Body of pancreas (tissue), 4 donors: Measurements from ENCODE around the gene PCSK6. TPM values are rescaled to one million over a fixed set of nuclear protein-coding genes. Genes with fewer than 3 reads are reported as not detected.

Experiments
- ATAC-seq: fragments of 150-250 bp; one replicate; pipeline ENCODE4 v1.9.1; 2016
- DNase-seq, 4 donors: peaks; one replicate each; pipeline ENCODE4 v3.0.0-alpha.2; 2019
- H3K27ac ChIP-seq, 4 donors: fragments of 200-600 bp; sonication (generic); 1 replicate in 3 of 4; 2 replicates in 1 of 4; pipeline versions ENCODE4 v1.5.1 to v1.6.1; 2016 to 2019; ENCODE audit warnings: mild to moderate bottlenecking in 1 of 4, mixed read lengths in 1 of 4, moderate library complexity in 1 of 4
- H3K27me3 ChIP-seq, 2 donors: fragments of 200-600 bp; sonication (generic); one replicate each; pipeline ENCODE4 v1.6.0; 2016; ENCODE audit warnings: mild to moderate bottlenecking in 1 of 2
- H3K36me3 ChIP-seq, 2 donors: fragments of 200-600 bp; sonication (generic); replicated peaks in 1 of 2; 2 replicates each; pipeline ENCODE4 v1.5.1; 2016; ENCODE audit warnings: low read depth in 2 of 2; ENCODE audit not compliant: insufficient read depth in 1 of 2
- H3K4me1 ChIP-seq: fragments of 200-600 bp; sonication (generic); one replicate; pipeline ENCODE4 v1.6.0; 2016
- H3K4me3 ChIP-seq, 2 donors: fragments of 200-600 bp; sonication (generic); 1 replicate in 1 of 2; 2 replicates in 1 of 2; pipeline ENCODE4 v1.5.1; 2016 to 2019
- H3K9me3 ChIP-seq, 3 donors: fragments of 200-600 bp; sonication (generic); 1 replicate in 2 of 3; 2 replicates in 1 of 3; pipeline ENCODE4 v1.5.1; 2016
- POLR2A ChIP-seq, 3 donors: fragments of 450-650 bp; IDR thresholded peaks; one replicate each; pipeline ENCODE4 v1.6.1; 2016; ENCODE audit warnings: antibody characterized with exemption in 3 of 3, mild to moderate bottlenecking in 2 of 3
- WGBS, 2 donors: methylation state at CpG; one replicate each; pipeline ENCODE4 v1.1.5; 2017; 5-methylcytosine and 5-hydroxymethylcytosine counted together
- intact Hi-C: fragments of 100-400 bp; cut with DNase I; formaldehyde crosslinking; loops from one replicate; pipeline ENCODE4 v1.15.1; 2023
- total RNA-seq, 2 donors: library from RNA; depleted of rRNA; stranded (reverse); fragments of >200 nt; gene quantifications; one replicate each; pipeline ENCODE4 v1.1.0, GENCODE V29; 2016
- TF ChIP-seq, protein P1 (sequence below), 7 experiments: fragments of 450-650 bp in 4 of 7; fragments of 200-600 bp in 3 of 7; sonication (generic) in 3 of 7; IDR thresholded peaks; one replicate each; pipeline ENCODE4 v1.5.1; 2016 to 2019; ENCODE audit warnings: antibody characterized with exemption in 7 of 7

PCSK6 gene
- total RNA-seq, 2 donors from 2014 or later: 8.9 to 10.1 TPM

DNA sequence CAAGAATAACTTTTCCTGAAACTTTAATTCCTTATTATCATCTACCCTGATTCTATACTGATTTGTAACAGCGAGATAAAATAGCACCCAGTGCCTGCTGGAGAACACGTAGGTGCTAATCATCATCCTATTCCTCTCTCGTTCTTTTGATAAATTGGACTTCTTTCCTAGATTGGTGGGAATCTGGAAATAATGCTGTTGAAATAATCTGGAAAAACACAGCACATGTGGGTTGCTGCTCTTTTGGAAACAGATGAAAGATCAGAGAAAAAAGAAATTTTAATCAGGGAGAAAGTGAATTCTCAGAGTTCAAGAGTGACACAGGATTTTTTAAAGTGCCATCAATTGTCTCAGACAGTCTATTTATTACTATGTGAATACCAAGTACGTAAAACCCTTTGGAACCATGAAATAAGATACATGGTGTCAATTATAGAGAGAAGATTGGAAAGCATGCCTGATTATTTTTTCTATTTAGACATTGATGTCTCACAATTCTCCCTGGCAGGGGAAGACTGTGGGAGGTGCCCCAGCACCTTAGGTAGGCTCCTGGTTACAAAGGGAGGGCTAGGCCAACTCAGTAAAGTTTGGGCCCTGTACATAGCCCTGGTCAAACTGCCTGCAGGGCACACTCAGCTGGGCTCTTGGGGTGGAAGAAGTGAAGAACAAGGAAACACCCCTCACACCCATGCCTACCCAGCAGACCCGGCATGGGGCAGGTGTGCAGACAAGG lies 134.4 kb downstream of the PCSK6 start:
- DNase-seq: no peak
- Histone ChIP-seq H3K4me1 (no peaks in the 10 kb centered on the region), H3K27me3 (no peaks in the 10 kb centered on the region), H3K4me3 (no peak overlapping the region), H3K27ac (no peak overlapping the region), H3K9me3 (no peaks in the 10 kb centered on the region), H3K36me3 (no peaks in the 10 kb centered on the region)
- no peak for ATAC-seq
- intact Hi-C loops: no loop called here
- TF ChIP-seq, protein P1, sequence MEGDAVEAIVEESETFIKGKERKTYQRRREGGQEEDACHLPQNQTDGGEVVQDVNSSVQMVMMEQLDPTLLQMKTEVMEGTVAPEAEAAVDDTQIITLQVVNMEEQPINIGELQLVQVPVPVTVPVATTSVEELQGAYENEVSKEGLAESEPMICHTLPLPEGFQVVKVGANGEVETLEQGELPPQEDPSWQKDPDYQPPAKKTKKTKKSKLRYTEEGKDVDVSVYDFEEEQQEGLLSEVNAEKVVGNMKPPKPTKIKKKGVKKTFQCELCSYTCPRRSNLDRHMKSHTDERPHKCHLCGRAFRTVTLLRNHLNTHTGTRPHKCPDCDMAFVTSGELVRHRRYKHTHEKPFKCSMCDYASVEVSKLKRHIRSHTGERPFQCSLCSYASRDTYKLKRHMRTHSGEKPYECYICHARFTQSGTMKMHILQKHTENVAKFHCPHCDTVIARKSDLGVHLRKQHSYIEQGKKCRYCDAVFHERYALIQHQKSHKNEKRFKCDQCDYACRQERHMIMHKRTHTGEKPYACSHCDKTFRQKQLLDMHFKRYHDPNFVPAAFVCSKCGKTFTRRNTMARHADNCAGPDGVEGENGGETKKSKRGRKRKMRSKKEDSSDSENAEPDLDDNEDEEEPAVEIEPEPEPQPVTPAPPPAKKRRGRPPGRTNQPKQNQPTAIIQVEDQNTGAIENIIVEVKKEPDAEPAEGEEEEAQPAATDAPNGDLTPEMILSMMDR (IDR thresholded peaks at IDR 0.05): no peak
- no peak for TF ChIP-seq POLR2A (IDR thresholded peaks at IDR 0.05)
- 83 to 91% methylated on average over 5 of the region's 5 CpGs for WGBS, 2 donors

- Histone ChIP-seq H3K36me3 (no peaks in the 10 kb centered on the region), H3K27me3 (no peaks in the 10 kb centered on the region), H3K4me3 (no peak overlapping the region), H3K4me1 (peaks cover 15% of the 10 kb centered on the region), H3K27ac (no peak overlapping the region), H3K9me3 (no peaks in the 10 kb centered on the region)
- DNase-seq (no peak), ATAC-seq (no peak)
- intact Hi-C loops: no loop called here
- TF ChIP-seq POLR2A (IDR thresholded peaks at IDR 0.05): no peak
- TF ChIP-seq, protein P1 (IDR thresholded peaks at IDR 0.05): no peak
- WGBS, 2 donors: 84 to 85% methylated on average over 5 to 7 of the region's 7 CpGs
Measured at GRCh38 chr15:101353240-101353639, 136.3 kb downstream of the PCSK6 start.

DNA sequence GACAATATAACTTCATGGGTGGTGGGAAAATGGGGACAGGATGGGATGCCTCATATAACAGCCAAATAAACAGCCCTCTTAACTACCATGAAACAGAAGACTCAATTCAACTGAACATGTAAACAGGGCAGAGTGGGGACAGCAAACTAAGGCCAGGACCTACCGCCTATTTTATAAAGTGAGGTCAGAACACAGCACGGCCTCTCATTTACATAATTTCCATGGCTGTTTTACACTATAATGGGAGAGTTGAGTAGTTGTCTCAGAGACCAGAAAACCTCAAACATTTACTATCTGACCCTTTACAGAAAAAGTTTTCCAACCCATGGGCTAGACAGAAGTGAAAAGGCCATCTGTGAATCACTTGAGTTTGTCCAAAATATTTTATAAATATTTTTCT lies 137.8 kb downstream of the PCSK6 start:
- no peak overlapping the region for H3K27ac ChIP-seq
- intact Hi-C loops: no loop called here
- DNase-seq: no peak
- no peaks in the 10 kb centered on the region for H3K9me3 ChIP-seq
- peaks cover 15% of the 10 kb centered on the region for H3K4me1 ChIP-seq
- WGBS, 2 donors: 92 to 96% methylated on average over 2 of the region's 2 CpGs
- no peaks in the 10 kb centered on the region for H3K27me3 ChIP-seq
- no peak for ATAC-seq
- H3K4me3 ChIP-seq: no peak overlapping the region
- no peak for TF ChIP-seq POLR2A (IDR thresholded peaks at IDR 0.05)
- TF ChIP-seq, protein P1 (IDR thresholded peaks at IDR 0.05): no peak
- H3K36me3 ChIP-seq: no peaks in the 10 kb centered on the region

DNA sequence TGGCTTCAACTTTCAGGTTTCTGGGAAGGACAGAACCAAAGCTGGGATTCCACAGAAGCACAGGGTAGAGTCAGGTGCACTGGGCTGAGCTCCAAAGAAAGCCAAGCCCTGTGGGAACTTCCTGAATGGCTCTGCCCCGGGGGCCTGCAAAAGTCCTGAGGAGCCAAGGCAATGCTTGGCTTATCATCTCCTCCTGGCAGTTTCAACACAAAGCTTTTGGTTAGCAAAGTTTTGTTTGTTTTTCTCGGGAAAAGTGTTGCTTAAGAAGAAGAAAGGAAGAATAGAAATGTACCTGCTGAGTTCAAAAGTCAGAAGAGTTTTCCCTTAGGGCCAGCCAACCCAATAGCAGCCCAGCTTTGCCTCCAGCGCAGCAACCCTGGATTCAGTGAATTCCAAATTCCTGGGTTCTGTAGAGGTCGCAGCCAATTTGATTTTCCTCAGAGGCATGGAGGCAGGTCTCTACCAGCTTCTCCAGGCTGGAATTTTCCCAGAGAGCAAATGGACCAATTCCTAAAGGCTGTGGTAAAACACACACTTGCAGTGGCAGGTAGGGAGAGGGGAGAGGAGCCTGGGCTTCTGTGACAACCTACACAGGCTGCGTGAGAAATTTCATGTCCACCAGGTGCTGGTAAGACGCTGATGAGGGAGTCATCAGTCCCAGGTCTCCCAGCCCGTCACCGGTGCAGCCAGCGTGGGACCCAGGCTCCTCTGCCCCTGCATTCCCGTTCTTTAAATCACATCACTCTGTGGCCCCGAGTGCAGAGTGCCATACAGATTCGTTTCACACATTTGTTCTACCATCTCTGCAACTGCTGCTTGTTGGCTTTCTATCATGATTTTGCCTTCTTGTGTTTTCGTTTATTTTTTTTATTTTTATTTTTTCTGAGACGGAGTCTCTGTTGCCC lies 140.2 kb downstream of the PCSK6 start:
- ATAC-seq (peak; percentile 55), DNase-seq (peak; percentile 30 to 70 (median 52))
- Histone ChIP-seq H3K4me3 (no peak overlapping the region), H3K36me3 (no peaks in the 10 kb centered on the region), H3K4me1 (peaks cover 15% of the 10 kb centered on the region), H3K27me3 (no peaks in the 10 kb centered on the region), H3K9me3 (no peaks in the 10 kb centered on the region), H3K27ac (peak overlapping the region in 2 of 4 donors; percentile 22 to 48)
- 41% methylated on average over 14 of the region's 14 CpGs for WGBS, 2 donors
- intact Hi-C loops: no loop called here
- TF ChIP-seq, protein P1 (IDR thresholded peaks at IDR 0.05): no peak
- TF ChIP-seq POLR2A (IDR thresholded peaks at IDR 0.05): no peak
